NCI-H1048 (cell line): ENCODE results near the gene DNAH2.

Experiments used
- DNase-seq: peaks from one replicate; lab custom pipeline; 2025; lab: John Stamatoyannopoulos, UW

DNAH2 gene

GRCh38 chr17:7839876-7840261 lies 122.3 kb downstream of the DNAH2 start:
- DNase-seq = no peak

GRCh38 chr17:7840441-7840840 lies 122.9 kb downstream of the DNAH2 start:
- no peak for DNase-seq

GRCh38 chr17:7840875-7841274 lies 123.3 kb downstream of the DNAH2 start:
- no peak for DNase-seq

GRCh38 chr17:7841396-7841914 lies 123.9 kb downstream of the DNAH2 start:
- DNase-seq = no peak

- peak; percentile 82 for DNase-seq
These were observed 124.4 kb downstream of the DNAH2 start for GRCh38 chr17:7841915-7842379.

GRCh38 chr17:7842380-7843256 lies 125.1 kb downstream of the DNAH2 start:
- DNase-seq = no peak

- no peak for DNase-seq
These were observed 125.7 kb downstream of the DNAH2 start for GRCh38 chr17:7843257-7843535.

- peak; percentile 48 for DNase-seq
These were observed 126.2 kb downstream of the DNAH2 start for GRCh38 chr17:7843536-7844291.

- peak; percentile 77 for DNase-seq
These were observed 127.0 kb downstream of the DNAH2 start for GRCh38 chr17:7844292-7845154.

GRCh38 chr17:7845359-7846062 lies 128.0 kb downstream of the DNAH2 start:
- DNase-seq = no peak

GRCh38 chr17:7846063-7846735 lies 128.7 kb downstream of the DNAH2 start:
- no peak for DNase-seq

- no peak for DNase-seq
These were observed 129.5 kb downstream of the DNAH2 start for GRCh38 chr17:7846765-7847661.

- no peak for DNase-seq
These were observed 130.6 kb downstream of the DNAH2 start for GRCh38 chr17:7848131-7848579.

GRCh38 chr17:7848739-7849129 lies 131.2 kb downstream of the DNAH2 start:
- DNase-seq = no peak

- DNase-seq = no peak
These were observed 131.7 kb downstream of the DNAH2 start for GRCh38 chr17:7849130-7849750.

- no peak for DNase-seq
These were observed 132.4 kb downstream of the DNAH2 start for GRCh38 chr17:7849751-7850504.

- no peak for DNase-seq
These were observed 133.3 kb downstream of the DNAH2 start for GRCh38 chr17:7850701-7851437.
